Osteoblast (primary cell): ENCODE data around the gene BRD2. TPM values are rescaled to one million over a fixed set of nuclear protein-coding genes. Genes with fewer than 3 reads are reported as not detected.
A peak's percentile ranks its signal among the peaks of the same experiment; 100 is the strongest.

ENCODE experiments used
- DNase-seq: peaks from one replicate; pipeline ENCODE4 v3.0.0; 2011; ENCODE audit warnings: low spot score, mixed read lengths; ENCODE audit not compliant: insufficient read length; ENCODE audit errors: missing footprints
- H2AFZ ChIP-seq: 2 replicates; pipeline ENCODE4 v1.6.0; 2011; ENCODE audit warnings: mild to moderate bottlenecking, low read length
- H3K27ac ChIP-seq: 2 replicates; pipeline ENCODE4 v1.5.1; 2011; ENCODE audit warnings: mild to moderate bottlenecking, low read depth, low read length, moderate library complexity
- H3K27me3 ChIP-seq: 2 replicates; pipeline ENCODE4 v1.6.0; 2012; ENCODE audit warnings: mild to moderate bottlenecking, control low read depth, inconsistent platforms, low read length, moderate library complexity; ENCODE audit not compliant: insufficient read depth
- H3K36me3 ChIP-seq: 2 replicates; pipeline ENCODE4 v1.5.1; 2011; ENCODE audit warnings: mild to moderate bottlenecking, low read length, control low read depth, moderate library complexity; ENCODE audit not compliant: insufficient read depth
- H3K4me1 ChIP-seq: 2 replicates; pipeline ENCODE4 v1.5.1; 2011; ENCODE audit warnings: mild to moderate bottlenecking, low read length, control low read depth, moderate library complexity; ENCODE audit not compliant: insufficient read depth
- H3K4me2 ChIP-seq: 2 replicates; pipeline ENCODE4 v1.6.0; 2011; ENCODE audit warnings: mild to moderate bottlenecking, low read length; ENCODE audit not compliant: insufficient read depth
- H3K4me3 ChIP-seq: fragments of 200-600 bp; sonication (generic); 3 replicates; pipeline ENCODE4 v1.5.1; 2012; ENCODE audit warnings: mild to moderate bottlenecking, low read length, inconsistent platforms; ENCODE audit not compliant: insufficient read depth
- H3K79me2 ChIP-seq: 2 replicates; pipeline ENCODE4 v1.6.0; 2012; ENCODE audit warnings: mild to moderate bottlenecking, low read length, control low read depth, inconsistent platforms; ENCODE audit not compliant: insufficient read depth
- H3K9me3 ChIP-seq: 2 replicates; pipeline ENCODE4 v1.5.1; 2011; ENCODE audit warnings: low read depth, low read length, control low read depth
- H4K20me1 ChIP-seq: 2 replicates; pipeline ENCODE4 v1.6.0; 2012; ENCODE audit warnings: mild to moderate bottlenecking, low read length, control low read depth; ENCODE audit not compliant: insufficient read depth
- total RNA-seq: library from RNA; depleted of rRNA; stranded (reverse); fragments of >200 nt; gene quantifications from 2 replicates; pipeline ENCODE4 v1.2.3, GENCODE V29; 2012
- TF ChIP-seq, protein P1 (sequence below): IDR thresholded peaks from 2 replicates; pipeline ENCODE4 v1.5.1; 2011; ENCODE audit warnings: mild to moderate bottlenecking, low read depth, low read length, moderate library complexity; ENCODE audit errors: extremely low read depth

BRD2 gene
- total RNA-seq, 1 donor, result 119 TPM

DNA sequence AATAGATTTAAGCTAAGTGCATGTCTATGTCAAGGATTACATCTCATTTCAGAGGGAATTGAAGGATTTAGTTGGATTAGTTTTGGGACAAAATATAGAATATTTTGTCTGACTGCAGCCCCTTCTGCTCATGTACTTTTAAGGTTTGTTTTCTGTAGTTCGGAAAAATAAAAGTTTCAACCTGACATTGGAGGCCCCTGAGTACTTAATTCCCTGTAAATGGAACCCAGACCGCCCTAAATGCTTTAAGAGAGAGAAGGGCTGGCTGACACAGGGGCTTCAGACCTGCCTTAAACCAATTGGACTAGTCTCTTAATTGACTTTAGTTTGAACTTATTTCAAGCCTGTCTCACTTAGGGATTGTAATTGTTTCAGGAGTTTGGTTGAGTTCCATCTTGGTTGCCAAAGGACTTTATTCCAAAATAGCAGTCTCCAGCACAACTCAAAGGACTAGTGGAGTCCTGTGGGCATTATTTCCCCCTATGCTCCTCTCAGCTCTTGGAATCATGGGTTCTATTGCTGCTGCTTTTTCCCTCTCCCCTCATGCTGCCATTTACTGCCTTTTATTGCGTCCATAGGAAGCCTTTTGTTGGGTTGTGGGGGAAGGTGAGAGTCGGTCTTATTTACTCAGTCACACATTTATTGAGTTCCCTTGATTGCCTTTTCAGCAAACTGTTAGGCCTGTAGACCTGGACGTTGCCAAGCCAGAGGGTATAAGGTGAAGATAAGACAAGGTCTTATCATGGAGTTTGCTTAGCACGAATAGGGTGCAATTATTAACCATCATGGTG, 14.5 kb downstream of the BRD2 start:
- Histone ChIP-seq H3K27me3 (no peaks in the 10 kb centered on the region), H3K27ac (peak overlapping the region; percentile 19), H3K36me3 (peaks cover 54% of the 10 kb centered on the region), H3K4me3 (no peak overlapping the region), H3K9me3 (no peaks in the 10 kb centered on the region), H3K4me1 (no peaks in the 10 kb centered on the region), H2AFZ (no peak overlapping the region), H3K79me2 (peaks cover 26% of the 10 kb centered on the region), H4K20me1 (peaks cover 43% of the 10 kb centered on the region), H3K4me2 (no peak overlapping the region)
- DNase-seq, result no peak
- TF ChIP-seq, protein P1, sequence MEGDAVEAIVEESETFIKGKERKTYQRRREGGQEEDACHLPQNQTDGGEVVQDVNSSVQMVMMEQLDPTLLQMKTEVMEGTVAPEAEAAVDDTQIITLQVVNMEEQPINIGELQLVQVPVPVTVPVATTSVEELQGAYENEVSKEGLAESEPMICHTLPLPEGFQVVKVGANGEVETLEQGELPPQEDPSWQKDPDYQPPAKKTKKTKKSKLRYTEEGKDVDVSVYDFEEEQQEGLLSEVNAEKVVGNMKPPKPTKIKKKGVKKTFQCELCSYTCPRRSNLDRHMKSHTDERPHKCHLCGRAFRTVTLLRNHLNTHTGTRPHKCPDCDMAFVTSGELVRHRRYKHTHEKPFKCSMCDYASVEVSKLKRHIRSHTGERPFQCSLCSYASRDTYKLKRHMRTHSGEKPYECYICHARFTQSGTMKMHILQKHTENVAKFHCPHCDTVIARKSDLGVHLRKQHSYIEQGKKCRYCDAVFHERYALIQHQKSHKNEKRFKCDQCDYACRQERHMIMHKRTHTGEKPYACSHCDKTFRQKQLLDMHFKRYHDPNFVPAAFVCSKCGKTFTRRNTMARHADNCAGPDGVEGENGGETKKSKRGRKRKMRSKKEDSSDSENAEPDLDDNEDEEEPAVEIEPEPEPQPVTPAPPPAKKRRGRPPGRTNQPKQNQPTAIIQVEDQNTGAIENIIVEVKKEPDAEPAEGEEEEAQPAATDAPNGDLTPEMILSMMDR, result no peak

DNA sequence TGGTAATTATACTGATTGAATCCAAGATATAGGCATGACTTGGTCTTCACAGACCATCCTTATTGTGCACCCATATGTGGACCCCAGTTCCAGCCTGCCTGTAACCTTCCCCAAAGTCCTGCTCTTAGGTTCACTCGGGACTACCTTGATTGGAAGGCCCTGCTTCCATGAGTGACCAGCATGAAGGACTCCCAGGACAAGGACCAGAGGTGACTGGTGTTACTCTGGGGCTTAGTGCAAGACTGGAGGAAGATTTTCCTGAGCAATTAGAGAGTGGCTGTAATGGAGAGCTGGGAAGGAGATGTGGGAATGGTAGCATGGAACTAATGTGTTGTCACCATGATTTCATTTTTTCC, 15.1 kb downstream of the BRD2 start:
- H3K36me3 ChIP-seq, result peaks cover 48% of the 10 kb centered on the region
- no peak overlapping the region for H3K4me3 ChIP-seq
- no peak overlapping the region for H3K27ac ChIP-seq
- no peaks in the 10 kb centered on the region for H3K9me3 ChIP-seq
- H3K4me1 ChIP-seq, result no peaks in the 10 kb centered on the region
- H4K20me1 ChIP-seq, result peaks cover 37% of the 10 kb centered on the region
- DNase-seq, result no peak
- H3K4me2 ChIP-seq, result no peak overlapping the region
- peaks cover 21% of the 10 kb centered on the region for H3K79me2 ChIP-seq
- no peak overlapping the region for H2AFZ ChIP-seq
- no peaks in the 10 kb centered on the region for H3K27me3 ChIP-seq
- TF ChIP-seq, protein P1, result no peak

DNA sequence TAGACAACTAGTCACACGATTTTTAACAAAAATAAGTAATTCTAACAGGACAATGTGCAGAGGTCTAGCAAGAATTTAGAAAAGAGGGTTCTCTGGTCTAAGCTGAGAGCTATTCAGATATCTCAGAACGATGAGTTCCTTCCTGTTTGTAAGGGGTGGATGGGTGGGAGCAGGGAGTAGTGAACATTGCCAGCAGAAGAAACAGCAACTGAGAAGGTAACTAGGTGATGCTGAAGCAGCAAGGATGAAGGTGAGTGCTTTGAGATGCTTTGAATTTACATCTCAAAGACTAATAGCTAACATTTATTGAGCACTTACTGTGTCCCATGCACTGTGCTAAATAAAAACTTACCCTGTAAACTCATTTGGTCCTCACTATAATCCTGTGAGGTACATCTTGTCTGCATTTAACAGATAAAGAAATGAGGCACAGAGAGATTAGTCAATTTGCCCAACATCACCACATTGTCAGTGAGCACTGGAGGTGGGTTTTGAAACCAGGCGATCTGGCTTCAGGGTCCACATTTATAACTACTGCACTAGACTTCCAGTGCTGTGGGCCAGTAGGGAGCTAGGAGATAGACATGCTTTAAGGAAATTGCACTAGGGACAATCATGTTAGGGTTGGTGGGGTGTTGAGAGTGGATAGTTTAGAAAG, 15.7 kb downstream of the BRD2 start:
- Histone ChIP-seq H3K27ac (no peak overlapping the region), H3K4me1 (no peaks in the 10 kb centered on the region), H2AFZ (no peak overlapping the region), H3K4me2 (no peak overlapping the region), H3K9me3 (no peaks in the 10 kb centered on the region), H3K36me3 (peaks cover 42% of the 10 kb centered on the region), H3K79me2 (peaks cover 14% of the 10 kb centered on the region), H3K27me3 (no peaks in the 10 kb centered on the region), H4K20me1 (peaks cover 31% of the 10 kb centered on the region), H3K4me3 (no peak overlapping the region)
- TF ChIP-seq, protein P1, result no peak
- DNase-seq, result no peak
